Measurements from ENCODE around the gene ATP6V0D1.

- TF ChIP-seq CTCF (conservative IDR thresholded peaks at IDR 0.05) (no peak), ZFX (IDR thresholded peaks at IDR 0.05) (no peak)
These were observed 6.2 kb downstream of the ATP6V0D1 start for GRCh38 chr16:67474551-67475455.
